Osteocyte (in vitro differentiated cells): ENCODE data around the gene TUBA1C. TPM values are rescaled to one million over a fixed set of nuclear protein-coding genes. Genes with fewer than 3 reads are reported as not detected.

Source experiments
- DNase-seq: peaks from one replicate; pipeline ENCODE4 v3.0.0; 2021; ENCODE audit warnings: mixed read lengths; ENCODE audit not compliant: unreplicated experiment; ENCODE audit errors: extremely low spot score
- H3K27ac Mint-ChIP-seq: one replicate; pipeline ENCODE4 v1.8.0; 2021; ENCODE audit warnings: mild to moderate bottlenecking, mixed read lengths; ENCODE audit not compliant: unreplicated experiment
- H3K27me3 Mint-ChIP-seq: one replicate; pipeline ENCODE4 v1.8.0; 2021; ENCODE audit warnings: mixed read lengths; ENCODE audit not compliant: unreplicated experiment
- H3K36me3 Mint-ChIP-seq: one replicate; pipeline ENCODE4 v1.8.0; 2021; ENCODE audit warnings: mixed read lengths; ENCODE audit not compliant: unreplicated experiment
- H3K4me1 Mint-ChIP-seq: one replicate; pipeline ENCODE4 v1.8.0; 2021; ENCODE audit warnings: mixed read lengths; ENCODE audit not compliant: unreplicated experiment
- H3K4me3 Mint-ChIP-seq: one replicate; pipeline ENCODE4 v1.8.0; 2021; ENCODE audit warnings: mild to moderate bottlenecking, moderate library complexity, mixed read lengths; ENCODE audit not compliant: unreplicated experiment
- H3K9me3 Mint-ChIP-seq: one replicate; pipeline ENCODE4 v1.8.0; 2021; ENCODE audit warnings: mixed read lengths; ENCODE audit not compliant: unreplicated experiment
- CTCF ChIP-seq: fragments of 200-600 bp; sonication (generic); IDR thresholded peaks from 2 replicates; pipeline ENCODE4 v1.5.0; 2021; ENCODE audit warnings: antibody characterized with exemption, mild to moderate bottlenecking, moderate library complexity
- total RNA-seq: library from RNA; stranded (reverse); gene quantifications from 2 replicates; pipeline ENCODE4 v1.2.1, GENCODE V29; 2021

Gene TUBA1C
- total RNA-seq, 1 donor from 2014 or later: 142 TPM

GRCh38 chr12:49223590-49224369, 41.1 kb upstream of the TUBA1C start:
- Mint-ChIP-seq H3K4me3 (no peak overlapping the region), H3K27me3 (no peaks in the 10 kb centered on the region), H3K27ac (peak overlapping the region; percentile 86), H3K36me3 (no peaks in the 10 kb centered on the region), H3K4me1 (peaks cover 25% of the 10 kb centered on the region), H3K9me3 (no peaks in the 10 kb centered on the region)
- no peak for TF ChIP-seq CTCF
- DNase-seq: no peak

- DNase-seq: no peak
- Mint-ChIP-seq H3K27ac (no peak overlapping the region), H3K27me3 (no peaks in the 10 kb centered on the region), H3K4me3 (no peak overlapping the region), H3K4me1 (peaks cover 22% of the 10 kb centered on the region), H3K9me3 (no peaks in the 10 kb centered on the region), H3K36me3 (no peaks in the 10 kb centered on the region)
- TF ChIP-seq CTCF: no peak
Observed at GRCh38 chr12:49225576-49226166, 39.2 kb upstream of the TUBA1C start.

- no peaks in the 10 kb centered on the region for H3K27me3 Mint-ChIP-seq
- peaks cover 25% of the 10 kb centered on the region for H3K4me1 Mint-ChIP-seq
- no peak overlapping the region for H3K4me3 Mint-ChIP-seq
- TF ChIP-seq CTCF: no peak
- DNase-seq: no peak
- no peaks in the 10 kb centered on the region for H3K36me3 Mint-ChIP-seq
- H3K27ac Mint-ChIP-seq: no peak overlapping the region
- H3K9me3 Mint-ChIP-seq: no peaks in the 10 kb centered on the region
Observed at GRCh38 chr12:49227713-49228112, 37.2 kb upstream of the TUBA1C start.

- no peaks in the 10 kb centered on the region for H3K9me3 Mint-ChIP-seq
- H3K36me3 Mint-ChIP-seq: no peaks in the 10 kb centered on the region
- no peak for TF ChIP-seq CTCF
- no peak overlapping the region for H3K4me3 Mint-ChIP-seq
- H3K27ac Mint-ChIP-seq: no peak overlapping the region
- no peaks in the 10 kb centered on the region for H3K27me3 Mint-ChIP-seq
- DNase-seq: no peak
- H3K4me1 Mint-ChIP-seq: peaks cover 27% of the 10 kb centered on the region
Observed at GRCh38 chr12:49228653-49229052, 36.2 kb upstream of the TUBA1C start.

GRCh38 chr12:49230176-49230804, 34.6 kb upstream of the TUBA1C start:
- H3K4me1 Mint-ChIP-seq: peaks cover 38% of the 10 kb centered on the region
- H3K36me3 Mint-ChIP-seq: no peaks in the 10 kb centered on the region
- no peak overlapping the region for H3K27ac Mint-ChIP-seq
- DNase-seq: no peak
- no peaks in the 10 kb centered on the region for H3K27me3 Mint-ChIP-seq
- no peak overlapping the region for H3K4me3 Mint-ChIP-seq
- no peak for TF ChIP-seq CTCF
- no peaks in the 10 kb centered on the region for H3K9me3 Mint-ChIP-seq
